AG04450 (cell line): Measurements from ENCODE around the gene FOCAD. TPM values are rescaled to one million over a fixed set of nuclear protein-coding genes. Genes with fewer than 3 reads are reported as not detected.

Experiments
- CTCF ChIA-PET: fragments of 300-600, 350-600 bp; formaldehyde crosslinking; extraction: SDS; loops from one replicate; lab custom pipeline; 2022; ENCODE audit warnings: antibody characterized with exemption, inconsistent platforms; lab: Charles Lee
- POLR2A ChIA-PET: fragments of 350-600 bp; formaldehyde crosslinking; extraction: SDS; loops from one replicate; lab custom pipeline; 2021; ENCODE audit warnings: antibody characterized with exemption, inconsistent platforms; lab: Yijun Ruan, JAX
- DNase-seq: peaks from one replicate; pipeline ENCODE4 v3.0.0-alpha.2; 2011; ENCODE audit warnings: low read depth, low spot score
- H3K27ac ChIP-seq: one replicate; pipeline ENCODE4 v1.5.1; 2012; ENCODE audit warnings: low read depth, low read length, control low read depth
- H3K27me3 ChIP-seq: one replicate; pipeline ENCODE4 v1.6.0; 2012; ENCODE audit warnings: low read length; ENCODE audit not compliant: control insufficient read depth, insufficient read depth
- H3K4me3 ChIP-seq: 2 replicates; pipeline ENCODE4 v1.5.1; 2011; ENCODE audit warnings: mild to moderate bottlenecking, low read depth, low read length, control low read depth
- H3K9me3 ChIP-seq: 2 replicates; pipeline ENCODE4 v1.5.1; 2012; ENCODE audit warnings: low read length; ENCODE audit not compliant: control insufficient read depth, insufficient read depth
- CTCF ChIP-seq: IDR thresholded peaks from 2 replicates; pipeline ENCODE4 v1.5.1; 2011; ENCODE audit warnings: low read depth, low read length, control low read depth, inconsistent platforms
- polyA plus RNA-seq: library from polyadenylated mRNA; depleted of rRNA; stranded (reverse); fragments of >200 nt; gene quantifications from 2 replicates; pipeline ENCODE4 v1.2.3, GENCODE V29; 2011

Gene FOCAD
- polyA plus RNA-seq, 1 experiment = 49.7 TPM

GRCh38 chr9:20784196-20784595, 100.1 kb downstream of the FOCAD start:
- DNase-seq = no peak
- Histone ChIP-seq H3K27ac (no peak overlapping the region), H3K4me3 (no peak overlapping the region), H3K9me3 (no peaks in the 10 kb centered on the region), H3K27me3 (no peaks in the 10 kb centered on the region)
- TF ChIP-seq CTCF = no peak
- ChIA-PET CTCF (no interaction called here), POLR2A (no interaction called here)

GRCh38 chr9:20786807-20787206, 102.7 kb downstream of the FOCAD start:
- Histone ChIP-seq H3K4me3 (no peak overlapping the region), H3K27ac (no peak overlapping the region), H3K27me3 (no peaks in the 10 kb centered on the region), H3K9me3 (no peaks in the 10 kb centered on the region)
- no peak for TF ChIP-seq CTCF
- ChIA-PET CTCF (no interaction called here), POLR2A (no interaction called here)
- no peak for DNase-seq

GRCh38 chr9:20788526-20789451, 104.7 kb downstream of the FOCAD start:
- DNase-seq = no peak
- Histone ChIP-seq H3K27ac (no peak overlapping the region), H3K4me3 (no peak overlapping the region), H3K9me3 (no peaks in the 10 kb centered on the region), H3K27me3 (no peaks in the 10 kb centered on the region)
- ChIA-PET POLR2A (no interaction called here), CTCF (interaction anchor here (1.2 kb wide), 1 partner anchor 322 kb away, joined by 3 read pairs; no protein-coding TSS in a partner anchor)
- TF ChIP-seq CTCF = no peak

- Histone ChIP-seq H3K9me3 (no peaks in the 10 kb centered on the region), H3K27ac (no peak overlapping the region), H3K27me3 (no peaks in the 10 kb centered on the region), H3K4me3 (no peak overlapping the region)
- CTCF ChIA-PET = no interaction called here
- no peak for DNase-seq
- TF ChIP-seq CTCF = no peak
- POLR2A ChIA-PET = no interaction called here
These were observed 106.7 kb downstream of the FOCAD start for GRCh38 chr9:20790721-20791120.

GRCh38 chr9:20791682-20792081, 107.6 kb downstream of the FOCAD start:
- POLR2A ChIA-PET = no interaction called here
- H3K27me3 ChIP-seq = no peaks in the 10 kb centered on the region
- no peaks in the 10 kb centered on the region for H3K9me3 ChIP-seq
- no peak for DNase-seq
- TF ChIP-seq CTCF = no peak
- CTCF ChIA-PET = no interaction called here
- H3K27ac ChIP-seq = no peak overlapping the region
- H3K4me3 ChIP-seq = no peak overlapping the region
